ENCODE measurements around the gene IFNAR2. TPM values are rescaled to one million over a fixed set of nuclear protein-coding genes. Genes with fewer than 3 reads are reported as not detected.

IFNAR2 gene
- total RNA-seq, 1 experiment from 2014 or later, result 28.2 TPM

- DNase-seq (ENCODE audit: low spot score), result no peak
- TF ChIP-seq CTCF (conservative IDR thresholded peaks at IDR 0.05; ENCODE audit: low read depth, low read length) (no peak), EZH2 (IDR thresholded peaks at IDR 0.05; ENCODE audit: borderline replicate concordance, low read depth, low read length, poor library complexity, severe bottlenecking) (no peak)
- ChIA-PET CTCF (no interaction called here), POLR2A (ENCODE audit: low non-redundant PET) (no interaction called here)
- BruUV-seq (replicated peaks), result no TSS peak
- intact Hi-C loops (cut with micrococcal nuclease; ENCODE audit: unreplicated experiment), result no loop called here
- no peaks in the 10 kb centered on the region for H3K9me3 ChIP-seq (ENCODE audit: low read depth, low read length, poor library complexity, severe bottlenecking)
- H3K27me3 ChIP-seq (replicated peaks; ENCODE audit: insufficient read depth, low read depth, low read length, poor library complexity), result no peaks in the 10 kb centered on the region
- H3K4me1 ChIP-seq (ENCODE audit: insufficient read depth, low read length, poor library complexity, severe bottlenecking), result peaks cover 4% of the 10 kb centered on the region
- H3K27ac ChIP-seq (ENCODE audit: low read depth, low read length, poor library complexity, severe bottlenecking), result no peak overlapping the region
- peaks cover 7% of the 10 kb centered on the region for H3K36me3 ChIP-seq (ENCODE audit: insufficient read depth, low read length, poor library complexity, severe bottlenecking)
- no peak overlapping the region for H3K4me3 ChIP-seq (ENCODE audit: low read depth, low read length, poor library complexity, severe bottlenecking)
These were observed 34.8 kb downstream of the IFNAR2 start for GRCh38 chr21:33264561-33264960.

- CTCF ChIA-PET, result no interaction called here
- no peak for DNase-seq (ENCODE audit: low spot score)
These were observed 35.9 kb downstream of the IFNAR2 start for GRCh38 chr21:33265664-33266049.

GRCh38 chr21:33266050-33266788 lies 36.5 kb downstream of the IFNAR2 start, which contains the start of gene IL10RB:
TSS of gene IL10RB (plus strand) at chr21:33266367. CDS start at chr21:33266466, 99 bp downstream.
- Histone ChIP-seq H3K27ac (ENCODE audit: low read depth, low read length, poor library complexity, severe bottlenecking) (peak within 1 kb of the TSS; percentile 66), H3K4me1 (ENCODE audit: insufficient read depth, low read length, poor library complexity, severe bottlenecking) (peaks cover 4% of the 10 kb centered on the region), H3K27me3 (replicated peaks; ENCODE audit: insufficient read depth, low read depth, low read length, poor library complexity) (no peaks in the 10 kb centered on the region), H3K36me3 (ENCODE audit: insufficient read depth, low read length, poor library complexity, severe bottlenecking) (peaks cover 7% of the 10 kb centered on the region), H3K9me3 (ENCODE audit: low read depth, low read length, poor library complexity, severe bottlenecking) (no peaks in the 10 kb centered on the region), H3K4me3 (ENCODE audit: low read depth, low read length, poor library complexity, severe bottlenecking) (peak within 1 kb of the TSS; percentile 81)
- ChIA-PET CTCF (interaction anchor here (0.6 kb wide), 2 partner anchors 178 to 1655 kb away, joined by 3 read pairs; no protein-coding TSS in a partner anchor), POLR2A (ENCODE audit: low non-redundant PET) (no interaction called here)
- no peak for TF ChIP-seq CTCF (conservative IDR thresholded peaks at IDR 0.05; ENCODE audit: low read depth, low read length)
- TF ChIP-seq EZH2 (IDR thresholded peaks at IDR 0.05; ENCODE audit: borderline replicate concordance, low read depth, low read length, poor library complexity, severe bottlenecking), result no peak
- no TSS peak for BruUV-seq (replicated peaks)
- DNase-seq (ENCODE audit: low spot score), result peak; percentile 76
- intact Hi-C loops (cut with micrococcal nuclease; ENCODE audit: unreplicated experiment), result no loop called here

More at GRCh38 chr21:33265664-33266049, 35.9 kb downstream of the IFNAR2 start:
- POLR2A ChIA-PET (ENCODE audit: low non-redundant PET), result no interaction called here
- Histone ChIP-seq H3K27me3 (replicated peaks; ENCODE audit: insufficient read depth, low read depth, low read length, poor library complexity) (no peaks in the 10 kb centered on the region), H3K4me3 (ENCODE audit: low read depth, low read length, poor library complexity, severe bottlenecking) (peak overlapping the region; percentile 81), H3K36me3 (ENCODE audit: insufficient read depth, low read length, poor library complexity, severe bottlenecking) (peaks cover 7% of the 10 kb centered on the region), H3K27ac (ENCODE audit: low read depth, low read length, poor library complexity, severe bottlenecking) (peak overlapping the region; percentile 66), H3K9me3 (ENCODE audit: low read depth, low read length, poor library complexity, severe bottlenecking) (no peaks in the 10 kb centered on the region), H3K4me1 (ENCODE audit: insufficient read depth, low read length, poor library complexity, severe bottlenecking) (peaks cover 4% of the 10 kb centered on the region)
- intact Hi-C loops (cut with micrococcal nuclease; ENCODE audit: unreplicated experiment), result no loop called here
- TF ChIP-seq EZH2 (IDR thresholded peaks at IDR 0.05; ENCODE audit: borderline replicate concordance, low read depth, low read length, poor library complexity, severe bottlenecking), result no peak
- no peak for TF ChIP-seq CTCF (conservative IDR thresholded peaks at IDR 0.05; ENCODE audit: low read depth, low read length)
- BruUV-seq (replicated peaks), result no TSS peak

All from A673 (cell line).